H54 (cell line): Measurements from ENCODE around the gene ABI2.
"Not testable (repeated sequence)": the region's sequence is repeated elsewhere in the genome, so short reads cannot be mapped to it uniquely, and the experiment has no call there.

ENCODE experiments used
- DNase-seq: peaks from one replicate; pipeline ENCODE4 v3.0.0; 2011; ENCODE audit warnings: low spot score, mixed read lengths; ENCODE audit not compliant: insufficient read length
- FAIRE-seq: peaks from 3 replicates; lab custom pipeline; 2011; peaks lifted over from hg19 to GRCh38; lab: Jason Lieb, UNC
- POLR2A ChIP-seq: IDR thresholded peaks from 2 replicates; pipeline ENCODE4 v1.6.1; 2011; ENCODE audit warnings: low read depth, mild to moderate bottlenecking, low read length

ABI2 gene

GRCh38 chr2:203376173-203376572 is 48.0 kb downstream of the ABI2 start:
- TF ChIP-seq POLR2A = no peak
- FAIRE-seq (no peak), DNase-seq (no peak)

GRCh38 chr2:203379156-203379555 is 51.0 kb downstream of the ABI2 start:
- DNase-seq = no peak
- TF ChIP-seq POLR2A = no peak
- FAIRE-seq = no peak

- DNase-seq (no peak), FAIRE-seq (no peak)
Observed at GRCh38 chr2:203383038-203383437, 54.8 kb downstream of the ABI2 start.

GRCh38 chr2:203388153-203388552 is 60.0 kb downstream of the ABI2 start:
- FAIRE-seq, DNase-seq: not testable (repeated sequence)

More at GRCh38 chr2:203383038-203383437, 54.8 kb downstream of the ABI2 start:
- no peak for TF ChIP-seq POLR2A

GRCh38 chr2:203394519-203395227 is 66.5 kb downstream of the ABI2 start:
- TF ChIP-seq POLR2A = no peak
- DNase-seq (no peak), FAIRE-seq (peak; percentile 65)

- no peak for TF ChIP-seq POLR2A
- FAIRE-seq (peak; percentile 23), DNase-seq (no peak)
Observed at GRCh38 chr2:203395858-203396257, 67.7 kb downstream of the ABI2 start.

GRCh38 chr2:203396667-203397066 is 68.5 kb downstream of the ABI2 start:
- no peak for TF ChIP-seq POLR2A
- no peak for FAIRE-seq
- DNase-seq = no peak

- DNase-seq (no peak), FAIRE-seq (no peak)
- no peak for TF ChIP-seq POLR2A
Observed at GRCh38 chr2:203399031-203399430, 70.8 kb downstream of the ABI2 start.

- DNase-seq (no peak), FAIRE-seq (no peak)
- TF ChIP-seq POLR2A = no peak
Observed at GRCh38 chr2:203400805-203401585, 72.8 kb downstream of the ABI2 start.

GRCh38 chr2:203404996-203405395 is 76.8 kb downstream of the ABI2 start:
- no peak for TF ChIP-seq POLR2A

GRCh38 chr2:203407496-203407895 is 79.3 kb downstream of the ABI2 start:
- TF ChIP-seq POLR2A = no peak
- DNase-seq (no peak), FAIRE-seq (peak; percentile 52)

More at GRCh38 chr2:203404996-203405395, 76.8 kb downstream of the ABI2 start:
- DNase-seq (no peak), FAIRE-seq (no peak)

GRCh38 chr2:203412546-203413331 is 84.5 kb downstream of the ABI2 start:
- DNase-seq (no peak), FAIRE-seq (no peak)
- TF ChIP-seq POLR2A = no peak

GRCh38 chr2:203413796-203414195 is 85.6 kb downstream of the ABI2 start:
- DNase-seq = no peak

GRCh38 chr2:203418271-203418670 is 90.1 kb downstream of the ABI2 start:
- no peak for DNase-seq
- FAIRE-seq = no peak
- no peak for TF ChIP-seq POLR2A

More at GRCh38 chr2:203413796-203414195, 85.6 kb downstream of the ABI2 start:
- no peak for FAIRE-seq
- TF ChIP-seq POLR2A = no peak

GRCh38 chr2:203427061-203427460 is 98.9 kb downstream of the ABI2 start:
- DNase-seq = peak; percentile 10
- TF ChIP-seq POLR2A = no peak
- FAIRE-seq = peak; percentile 84

GRCh38 chr2:203429643-203430042 is 101.4 kb downstream of the ABI2 start:
- not testable (repeated sequence) for DNase-seq, FAIRE-seq
